OCI-LY7 (cell line): ENCODE results near the gene KLK11.

ENCODE experiments used
- CTCF ChIP-seq: fragments of 200-600 bp; sonication (generic); conservative IDR thresholded peaks from 2 replicates; pipeline ENCODE4 v1.5.1; 2014; ENCODE audit warnings: mild to moderate bottlenecking, antibody characterized with exemption, low read length, moderate library complexity, mixed read lengths
- EZH2phosphoT487 ChIP-seq: fragments of 200-600 bp; sonication (generic); IDR thresholded peaks from 2 replicates; pipeline ENCODE4 v1.6.1; 2018; ENCODE audit warnings: low read depth, borderline replicate concordance, mild to moderate bottlenecking, mixed run types, antibody characterized with exemption, low read length, moderate library complexity, mixed read lengths

GRCh38 chr19:51000981-51001380 lies 25.4 kb downstream of the KLK11 start:
- TF ChIP-seq CTCF (no peak), EZH2phosphoT487 (no peak)
